HepG2 (cell line): ENCODE results near the gene DHX8. TPM values are rescaled to one million over a fixed set of nuclear protein-coding genes. Genes with fewer than 3 reads are reported as not detected.
A peak's percentile ranks its signal among the peaks of the same experiment; 100 is the strongest.

Source experiments
- BCL3 ChIP-seq: sonication (generic); formaldehyde crosslinking; IDR thresholded peaks from 2 replicates; pipeline ENCODE4 v1.5.1; 2020; ENCODE audit warnings: mild to moderate bottlenecking, missing genetic modification reagents, moderate library complexity
- DPF2 ChIP-seq: sonication (generic); formaldehyde crosslinking; IDR thresholded peaks from 2 replicates; pipeline ENCODE4 v1.4.0; 2020; ENCODE audit warnings: mild to moderate bottlenecking, low read depth, missing genetic modification reagents, borderline replicate concordance
- GATAD2A ChIP-seq: IDR thresholded peaks from 2 replicates; pipeline ENCODE4 v1.6.1; 2016
- HNF4A ChIP-seq: sonication (generic); formaldehyde crosslinking; IDR thresholded peaks from 2 replicates; pipeline ENCODE4 v1.4.0; 2020; ENCODE audit warnings: missing genetic modification reagents
- MXD3 ChIP-seq: IDR thresholded peaks from 2 replicates; pipeline ENCODE4 v1.6.1; 2016; ENCODE audit warnings: mild to moderate bottlenecking, missing biosample characterization, missing genetic modification reagents
- MYNN ChIP-seq: sonication (generic); formaldehyde crosslinking; IDR thresholded peaks from 2 replicates; pipeline ENCODE4 v1.4.0; 2020; ENCODE audit warnings: mild to moderate bottlenecking, low read depth, missing genetic modification reagents
- NCOR1 ChIP-seq: fragments of 200-600 bp; sonication (generic); IDR thresholded peaks from 2 replicates; pipeline ENCODE4 v1.7.0; 2017; ENCODE audit warnings: antibody characterized with exemption, low read length, borderline replicate concordance
- NFE2 ChIP-seq: sonication (generic); formaldehyde crosslinking; IDR thresholded peaks from 2 replicates; pipeline ENCODE4 v1.4.0; 2020; ENCODE audit warnings: missing genetic modification reagents
- SAP130 ChIP-seq: IDR thresholded peaks from 2 replicates; pipeline ENCODE4 v1.6.1; 2016; ENCODE audit warnings: low read depth
- SMAD3 ChIP-seq: sonication (generic); formaldehyde crosslinking; IDR thresholded peaks from 2 replicates; pipeline ENCODE4 v1.4.0; 2020; ENCODE audit warnings: missing genetic modification reagents
- SUZ12 ChIP-seq: fragments of 150-350 bp; IDR thresholded peaks from 2 replicates; pipeline ENCODE4 v1.6.1; 2014; ENCODE audit warnings: low read depth, low read length
- TOPORS ChIP-seq: sonication (generic); formaldehyde crosslinking; IDR thresholded peaks from 2 replicates; pipeline ENCODE4 v1.8.0; 2023; ENCODE audit warnings: mild to moderate bottlenecking, missing genetic modification reagents
- ZBTB34 ChIP-seq: sonication (generic); formaldehyde crosslinking; IDR thresholded peaks from 2 replicates; pipeline ENCODE4 v1.8.0; 2022; ENCODE audit warnings: mild to moderate bottlenecking, missing genetic modification reagents
- ZFAT ChIP-seq: sonication (generic); formaldehyde crosslinking; conservative IDR thresholded peaks from 2 replicates; pipeline ENCODE4 v1.8.1; 2023; ENCODE audit warnings: missing genetic modification reagents, inconsistent platforms
- ZFYVE20 ChIP-seq: sonication (generic); formaldehyde crosslinking; IDR thresholded peaks from 2 replicates; pipeline ENCODE4 v1.8.0; 2023; ENCODE audit warnings: low read depth, mild to moderate bottlenecking, moderate library complexity, missing genetic modification reagents, borderline replicate concordance
- ZNF224 ChIP-seq: sonication (generic); formaldehyde crosslinking; IDR thresholded peaks from 2 replicates; pipeline ENCODE4 v1.5.0; 2020; ENCODE audit warnings: mild to moderate bottlenecking, missing genetic modification reagents
- ZNF263 ChIP-seq: sonication (generic); formaldehyde crosslinking; IDR thresholded peaks from 2 replicates; pipeline ENCODE4 v1.4.0; 2020; ENCODE audit warnings: missing genetic modification reagents
- ZNF574 ChIP-seq: sonication (generic); formaldehyde crosslinking; IDR thresholded peaks from 2 replicates; pipeline ENCODE4 v1.4.0; 2020; ENCODE audit warnings: missing genetic modification reagents
- ZNF724P ChIP-seq: sonication (generic); formaldehyde crosslinking; IDR thresholded peaks from 2 replicates; pipeline ENCODE4 v1.8.0; 2022; ENCODE audit warnings: missing genetic modification reagents, borderline replicate concordance
- ZNF737 ChIP-seq: sonication (generic); formaldehyde crosslinking; IDR thresholded peaks from 2 replicates; pipeline ENCODE4 v1.5.0; 2020; ENCODE audit warnings: missing genetic modification reagents, mild to moderate bottlenecking, borderline replicate concordance
- ZNF740 ChIP-seq: sonication (generic); formaldehyde crosslinking; IDR thresholded peaks from 2 replicates; pipeline ENCODE4 v1.4.0; 2020; ENCODE audit warnings: missing genetic modification reagents
- ZNF782 ChIP-seq: sonication (generic); formaldehyde crosslinking; IDR thresholded peaks from 2 replicates; pipeline ENCODE4 v1.4.0; 2020; ENCODE audit warnings: missing genetic modification reagents, mild to moderate bottlenecking, borderline replicate concordance
- ZNF816 ChIP-seq: sonication (generic); formaldehyde crosslinking; IDR thresholded peaks from 2 replicates; pipeline ENCODE4 v1.8.0; 2022; ENCODE audit warnings: missing genetic modification reagents, mild to moderate bottlenecking, borderline replicate concordance
- ZNF879 ChIP-seq: sonication (generic); formaldehyde crosslinking; IDR thresholded peaks from 2 replicates; pipeline ENCODE4 v1.8.1; 2023; ENCODE audit warnings: missing genetic modification reagents
- ZNF891 ChIP-seq: sonication (generic); formaldehyde crosslinking; IDR thresholded peaks from 2 replicates; pipeline ENCODE4 v1.5.0; 2020; ENCODE audit warnings: mild to moderate bottlenecking, missing genetic modification reagents
- polyA plus RNA-seq, 8 experiments: library from polyadenylated mRNA; depleted of rRNA in 3 of 8; stranded (reverse) in 7 of 8; unstranded in 1 of 8; fragments of >200 nt; fragmentation: Illumina TruSeq in 4 of 8; extraction: Trizol in 4 of 8; gene quantifications; 2 replicates each; pipeline versions ENCODE4 v1.2.1 to v1.2.3, GENCODE V29; 2011 to 2016; ENCODE audit warnings: low read depth in 4 of 8, missing spikeins in 1 of 8, mixed read lengths in 1 of 8; ENCODE audit not compliant: insufficient read depth in 1 of 8
- total RNA-seq, 5 experiments: library from RNA; depleted of rRNA; stranded (reverse); fragments of >200 nt; fragmentation: Illumina TruSeq; extraction: Trizol; gene quantifications; 2 replicates each; pipeline ENCODE4 v1.2.3, GENCODE V29; 2016; ENCODE audit warnings: low read depth in 1 of 5

The DHX8 gene
- total and polyA plus RNA-seq, 2 of the 13 experiments (the other 11 are each of a cell fraction or from before 2014, with no cell fraction given), result 24.8 to 48.9 TPM

- TF ChIP-seq ZNF724P (CRISPR knock-in tag), result no peak
- no peak for TF ChIP-seq ZFAT (CRISPR knock-in tag)
- TF ChIP-seq NFE2 (CRISPR knock-in tag), result peak; percentile 82
- peak; percentile 74; the same call in 1 of the 2 replicates for TF ChIP-seq DPF2 (CRISPR knock-in tag)
- TF ChIP-seq MXD3, result no peak
- peak; percentile 93; the same call in 1 of the 2 replicates for TF ChIP-seq NCOR1
- TF ChIP-seq ZNF816 (CRISPR knock-in tag), result peak; percentile 84; the same call in 1 of the 2 replicates
- no peak for TF ChIP-seq ZNF782 (CRISPR knock-in tag)
- peak; percentile 100 for TF ChIP-seq GATAD2A
- TF ChIP-seq BCL3 (CRISPR knock-in tag), result no peak
- no peak for TF ChIP-seq ZNF737
- TF ChIP-seq SUZ12, result no peak
- no peak for TF ChIP-seq ZFYVE20 (CRISPR knock-in tag)
- TF ChIP-seq SMAD3 (CRISPR knock-in tag), result peak; percentile 97
- TF ChIP-seq ZNF879 (CRISPR knock-in tag), result no peak
- TF ChIP-seq ZNF574 (CRISPR knock-in tag), result peak; percentile 86
- TF ChIP-seq TOPORS, result no peak
- TF ChIP-seq MYNN (CRISPR knock-in tag), result no peak
- TF ChIP-seq SAP130 (CRISPR knock-in tag), result peak; percentile 77
- TF ChIP-seq HNF4A (CRISPR knock-in tag), result peak; percentile 97
- TF ChIP-seq ZNF263 (CRISPR knock-in tag), result 0 out of 2 replicates have a peak, but pooled peaks have one; percentile 54
- no peak; the same call in 1 of the 2 replicates for TF ChIP-seq ZBTB34 (CRISPR knock-in tag)
- TF ChIP-seq ZNF224 (CRISPR knock-in tag), result peak; percentile 84
- no peak for TF ChIP-seq ZNF891 (CRISPR knock-in tag)
- TF ChIP-seq ZNF740 (CRISPR knock-in tag), result 0 out of 2 replicates have a peak, but pooled peaks have one; percentile 20
Observed at GRCh38 chr17:43449470-43450248, 34.1 kb upstream of the DHX8 start (continued).
